Jurkat, Clone E6-1 (cell line): ENCODE results near the gene GALNT17.
A peak's percentile ranks its signal among the peaks of the same experiment; 100 is the strongest.
"Not testable (repeated sequence)": the region's sequence is repeated elsewhere in the genome, so short reads cannot be mapped to it uniquely, and the experiment has no call there.

Experiments
- DNase-seq: peaks from one replicate; pipeline ENCODE4 v3.0.0-alpha.2; 2011; ENCODE audit warnings: low read depth, low spot score
- H3K4me3 ChIP-seq: 2 replicates; pipeline ENCODE4 v1.5.1; 2011; ENCODE audit warnings: mild to moderate bottlenecking, low read length, control low read depth, moderate library complexity

GALNT17 gene

DNA sequence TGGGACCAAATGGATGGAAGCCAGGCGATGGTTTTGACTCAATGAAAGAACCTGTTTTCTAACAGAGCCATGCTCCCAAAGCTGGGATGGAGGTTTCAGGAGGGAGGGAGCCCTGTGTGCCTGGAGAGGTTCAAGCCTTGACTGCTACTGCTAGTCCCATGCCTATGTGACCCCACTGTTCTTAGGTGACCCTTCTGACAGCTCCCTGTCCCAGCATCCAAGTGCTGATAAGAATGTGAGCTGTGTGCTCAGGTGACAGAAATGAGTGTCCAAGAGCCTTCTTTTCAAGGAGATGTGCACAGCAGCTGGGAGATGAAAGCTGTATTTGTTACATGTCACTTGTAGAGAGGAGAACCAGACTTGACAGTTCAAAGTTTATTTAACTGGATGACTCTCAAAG, 595.4 kb downstream of the GALNT17 start:
- H3K4me3 ChIP-seq, result no peak overlapping the region
- DNase-seq, result no peak

DNA sequence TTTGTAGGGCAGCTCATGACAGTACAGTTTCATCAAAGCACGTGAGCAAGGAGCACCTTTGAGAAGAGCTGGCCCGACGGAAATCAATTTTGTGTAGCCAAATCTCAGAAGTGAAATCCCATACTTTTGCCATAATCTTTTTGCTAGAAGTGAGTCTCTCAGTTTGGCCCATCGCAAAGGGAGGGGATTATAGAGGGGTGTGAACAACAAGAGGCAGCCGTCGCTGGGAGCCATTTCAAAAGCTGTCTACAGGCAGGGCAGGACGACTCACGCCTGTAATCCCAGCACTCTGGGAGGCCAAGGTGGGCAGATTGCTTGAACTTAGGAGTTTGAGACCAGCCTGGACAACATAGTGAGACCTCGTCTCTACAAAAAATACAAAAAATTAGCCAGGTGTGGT, 599.8 kb downstream of the GALNT17 start:
- no peak for DNase-seq
- H3K4me3 ChIP-seq, result no peak overlapping the region

- peak; percentile 54 for DNase-seq
- H3K4me3 ChIP-seq, result no peak overlapping the region
These were observed 601.3 kb downstream of the GALNT17 start for GRCh38 chr7:71733107-71733870.

DNA sequence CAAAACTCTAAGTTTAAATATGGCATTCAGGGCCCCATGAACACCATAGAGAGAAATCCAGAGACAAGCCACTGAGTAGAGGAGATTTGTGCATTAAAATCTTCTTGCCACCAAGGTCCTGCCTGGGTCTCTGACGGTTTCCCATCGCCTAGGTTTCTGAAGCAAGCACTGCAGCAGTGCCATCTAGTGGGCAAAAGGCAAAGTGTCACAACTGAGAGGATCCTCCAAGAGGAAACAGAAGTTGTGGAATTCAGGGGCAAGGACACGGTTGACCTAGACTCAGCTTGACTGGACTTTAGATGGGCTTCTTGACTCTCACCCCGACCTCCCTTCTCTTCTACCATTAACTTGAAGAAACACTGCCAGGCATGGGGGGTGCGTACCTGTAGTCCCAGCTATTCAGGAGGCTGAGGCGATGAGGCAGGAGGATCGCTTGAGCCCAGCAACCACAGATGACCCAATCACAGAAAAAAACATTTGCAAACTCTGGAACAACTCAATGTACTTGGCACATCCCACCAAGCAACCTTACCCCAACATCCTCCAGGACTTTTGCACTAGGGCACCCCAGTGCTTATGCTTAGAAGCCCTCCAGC, 604.1 kb downstream of the GALNT17 start:
- peak; percentile 45 for DNase-seq

DNA sequence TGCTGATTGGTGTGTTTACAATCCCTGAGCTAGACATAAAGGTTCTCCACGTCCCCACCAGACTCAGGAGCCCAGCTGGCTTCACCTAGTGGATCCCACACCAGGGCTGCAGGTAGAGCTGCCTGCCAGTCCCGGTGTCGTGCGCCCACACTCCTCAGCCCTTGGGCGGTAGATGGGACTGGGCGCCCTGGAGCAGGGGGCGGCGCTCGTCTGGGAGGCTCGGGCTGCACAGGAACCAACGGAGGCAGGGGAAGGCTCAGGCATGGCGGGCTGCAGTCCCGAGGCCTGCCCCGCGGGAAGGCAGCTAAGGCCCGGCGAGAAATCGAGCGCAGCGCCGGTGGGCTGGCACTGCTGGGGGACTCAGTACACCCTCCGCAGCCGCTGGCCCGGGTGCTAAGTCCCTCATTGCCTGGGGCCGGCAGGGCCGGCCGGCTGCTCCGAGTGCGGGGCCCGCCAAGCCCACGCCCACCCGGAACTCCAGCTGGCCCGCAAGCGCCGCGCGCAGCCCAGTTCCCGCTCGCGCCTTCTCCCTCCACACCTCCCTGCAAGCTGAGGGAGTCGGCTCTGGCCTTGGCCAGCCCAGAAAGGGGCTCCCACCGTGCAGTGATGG, 606.1 kb downstream of the GALNT17 start:
- H3K4me3 ChIP-seq, DNase-seq: not testable (repeated sequence)

More for the DNA sequence above, 604.1 kb downstream of the GALNT17 start:
- no peak overlapping the region for H3K4me3 ChIP-seq

DNA sequence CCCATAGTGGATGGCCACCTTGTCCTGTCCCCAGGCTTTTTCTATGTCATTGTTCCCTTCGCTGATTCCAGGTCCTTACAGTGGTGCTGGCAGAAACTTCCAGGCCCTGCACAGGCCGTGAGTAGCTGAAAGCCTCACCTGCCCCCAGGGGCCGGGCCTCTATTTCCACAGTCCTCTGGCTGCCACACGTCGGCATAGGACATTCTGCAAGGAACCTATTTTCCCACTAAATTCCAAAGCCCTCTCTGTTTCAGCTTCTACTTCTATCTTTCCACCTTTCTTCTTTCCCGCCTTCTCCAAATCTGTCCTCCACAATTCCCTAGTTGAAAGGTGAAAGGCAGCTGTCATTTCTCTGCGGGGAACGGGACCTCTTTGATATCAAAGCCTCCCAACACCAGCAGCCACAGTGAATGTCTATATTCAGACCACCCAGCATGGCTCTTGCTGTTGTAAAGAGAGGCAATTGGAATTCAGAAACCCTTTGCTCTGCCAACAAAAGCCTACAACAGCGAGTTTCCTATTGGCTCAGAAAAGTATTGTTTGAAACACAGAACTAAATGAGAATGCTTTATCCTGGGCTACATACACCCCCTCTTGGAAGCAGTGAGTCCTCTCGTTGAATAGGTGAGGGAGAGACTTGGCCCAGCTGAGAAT, 607.7 kb downstream of the GALNT17 start:
- DNase-seq, result no peak
- H3K4me3 ChIP-seq, result no peak overlapping the region

- no peak for DNase-seq
- H3K4me3 ChIP-seq, result no peak overlapping the region
These were observed 608.2 kb downstream of the GALNT17 start for GRCh38 chr7:71740174-71740560.

DNA sequence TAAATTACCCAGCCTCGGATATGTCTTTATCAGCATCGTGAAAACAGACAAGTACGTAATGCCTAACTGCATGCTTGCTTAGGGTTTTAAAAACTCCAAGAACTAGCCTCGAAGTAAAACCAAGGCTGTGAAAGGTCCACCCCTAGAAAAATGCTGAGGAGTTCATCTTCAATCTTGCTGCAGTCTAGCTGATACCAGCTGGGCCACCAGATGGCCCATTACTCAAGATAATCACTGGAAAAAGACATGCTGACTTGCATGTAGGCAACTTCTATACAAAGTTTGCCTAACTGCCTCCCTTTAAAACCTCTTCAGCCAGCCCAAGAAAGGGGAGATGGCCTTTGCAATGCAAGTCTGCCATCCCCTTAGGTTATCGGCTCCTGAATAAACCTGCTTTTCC, 614.1 kb downstream of the GALNT17 start:
- no peak for DNase-seq
- H3K4me3 ChIP-seq, result no peak overlapping the region

- no peak for DNase-seq
- H3K4me3 ChIP-seq, result no peak overlapping the region
These were observed 618.3 kb downstream of the GALNT17 start for GRCh38 chr7:71750290-71750689.

GRCh38 chr7:71752171-71752935, 620.4 kb downstream of the GALNT17 start:
- no peak overlapping the region for H3K4me3 ChIP-seq
- no peak for DNase-seq

- no peak overlapping the region for H3K4me3 ChIP-seq
- DNase-seq, result no peak
These were observed 621.3 kb downstream of the GALNT17 start for GRCh38 chr7:71753236-71753635.

DNA sequence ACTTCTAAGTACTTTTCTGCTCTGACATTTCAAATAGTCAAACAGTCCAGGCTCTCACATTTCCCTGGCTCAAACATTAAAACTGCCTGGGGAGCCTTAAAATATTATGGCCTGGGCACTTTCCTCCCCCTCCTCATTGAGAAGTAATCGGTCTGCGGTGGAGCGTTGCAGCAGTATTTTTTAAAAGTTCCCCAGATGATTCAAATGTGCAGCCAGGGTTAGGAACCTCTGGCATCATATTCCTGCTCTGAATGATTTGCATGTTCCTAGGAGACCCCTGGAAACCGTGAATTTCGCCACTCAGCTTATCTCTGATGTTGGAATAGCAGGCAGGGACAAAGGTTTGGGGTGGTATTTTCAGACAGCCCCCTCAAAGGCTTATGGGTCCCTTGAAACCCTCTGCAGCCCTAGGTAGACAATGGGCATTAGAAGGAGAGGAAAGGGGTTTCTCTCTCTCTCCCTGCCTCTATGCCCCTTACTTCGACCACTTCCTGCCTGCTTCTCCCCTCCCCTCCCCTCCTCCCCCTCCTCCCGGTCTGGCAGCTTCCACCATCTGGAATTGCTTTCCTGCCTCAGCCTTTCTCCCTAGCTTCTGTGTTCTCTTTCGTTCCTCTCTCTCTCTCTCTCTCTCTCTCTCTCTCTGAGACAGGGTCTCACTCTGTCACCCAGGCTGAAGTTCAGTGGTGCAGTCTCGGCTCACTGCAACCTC, 622.2 kb downstream of the GALNT17 start:
- DNase-seq, result no peak
- no peak overlapping the region for H3K4me3 ChIP-seq

- H3K4me3 ChIP-seq, result no peak overlapping the region
- no peak for DNase-seq
These were observed 622.9 kb downstream of the GALNT17 start for GRCh38 chr7:71754828-71755227.

DNA sequence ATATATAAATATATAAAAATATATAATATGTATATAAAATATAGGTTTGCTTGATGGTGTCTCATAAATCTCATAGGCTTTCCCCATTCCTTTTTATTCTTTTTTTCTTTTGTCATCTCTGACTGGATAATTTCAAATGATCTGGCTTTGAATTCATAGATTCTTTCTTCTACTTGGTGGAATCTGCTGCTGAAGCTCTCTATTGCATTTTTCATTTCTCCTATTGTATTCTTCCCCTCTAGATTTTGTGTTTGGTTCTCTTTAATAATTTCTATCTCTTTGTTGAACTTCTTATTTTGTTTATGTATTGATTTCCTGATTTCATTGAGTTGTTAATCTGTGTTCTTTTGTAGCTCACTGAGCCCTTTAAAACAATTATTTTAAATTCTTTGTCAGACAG, 629.4 kb downstream of the GALNT17 start:
- no peak for DNase-seq
- H3K4me3 ChIP-seq, result no peak overlapping the region
